Activated CD4-positive, alpha-beta T cell treated with anti-CD3 and anti-CD28 coated beads for 4 hours (primary cell): ENCODE data around the gene ELMOD1.

Source experiments
- DNase-seq, 2 donors: peaks; one replicate each; pipeline ENCODE4 v3.0.0-alpha.2; 2020

ELMOD1 gene

GRCh38 chr11:107587306-107587979 is 3.5 kb upstream of the ELMOD1 start:
- no peak for DNase-seq

GRCh38 chr11:107591378-107592230 is 657 bp downstream of the ELMOD1 start:
- peak; percentile 39 to 47 for DNase-seq

GRCh38 chr11:107592231-107592590 is 1.3 kb downstream of the ELMOD1 start:
- DNase-seq = no peak

- DNase-seq = no peak
Measured at GRCh38 chr11:107592813-107593212, 1.9 kb downstream of the ELMOD1 start.

- DNase-seq = no peak
Measured at GRCh38 chr11:107593951-107594350, 3.0 kb downstream of the ELMOD1 start.

GRCh38 chr11:107594736-107595135 is 3.8 kb downstream of the ELMOD1 start:
- DNase-seq = no peak

GRCh38 chr11:107598225-107599139 is 7.5 kb downstream of the ELMOD1 start:
- no peak for DNase-seq

GRCh38 chr11:107605061-107606006 is 14.4 kb downstream of the ELMOD1 start:
- no peak for DNase-seq

- DNase-seq = no peak
Measured at GRCh38 chr11:107606141-107606540, 15.2 kb downstream of the ELMOD1 start.

GRCh38 chr11:107608809-107609208 is 17.9 kb downstream of the ELMOD1 start:
- DNase-seq = no peak

- DNase-seq = no peak
Measured at GRCh38 chr11:107609400-107610218, 18.7 kb downstream of the ELMOD1 start.

- DNase-seq = no peak
Measured at GRCh38 chr11:107612445-107612844, 21.5 kb downstream of the ELMOD1 start.

GRCh38 chr11:107619926-107620325 is 29.0 kb downstream of the ELMOD1 start:
- no peak for DNase-seq

GRCh38 chr11:107621081-107621480 is 30.1 kb downstream of the ELMOD1 start:
- DNase-seq = no peak

- no peak for DNase-seq
Measured at GRCh38 chr11:107623183-107623582, 32.2 kb downstream of the ELMOD1 start.

- DNase-seq = no peak
Measured at GRCh38 chr11:107624983-107625684, 34.2 kb downstream of the ELMOD1 start.

- no peak for DNase-seq
Measured at GRCh38 chr11:107625685-107625989, 34.7 kb downstream of the ELMOD1 start.

GRCh38 chr11:107631043-107631442 is 40.1 kb downstream of the ELMOD1 start:
- DNase-seq = no peak

GRCh38 chr11:107631931-107632330 is 41.0 kb downstream of the ELMOD1 start:
- DNase-seq = no peak

GRCh38 chr11:107646783-107647182 is 55.8 kb downstream of the ELMOD1 start:
- no peak for DNase-seq

GRCh38 chr11:107648242-107648641 is 57.3 kb downstream of the ELMOD1 start:
- DNase-seq = no peak
